Measurements from ENCODE around the gene METTL6.
"Not testable (repeated sequence)": the region's sequence is repeated elsewhere in the genome, so short reads cannot be mapped to it uniquely, and the experiment has no call there.

Gene METTL6

DNA sequence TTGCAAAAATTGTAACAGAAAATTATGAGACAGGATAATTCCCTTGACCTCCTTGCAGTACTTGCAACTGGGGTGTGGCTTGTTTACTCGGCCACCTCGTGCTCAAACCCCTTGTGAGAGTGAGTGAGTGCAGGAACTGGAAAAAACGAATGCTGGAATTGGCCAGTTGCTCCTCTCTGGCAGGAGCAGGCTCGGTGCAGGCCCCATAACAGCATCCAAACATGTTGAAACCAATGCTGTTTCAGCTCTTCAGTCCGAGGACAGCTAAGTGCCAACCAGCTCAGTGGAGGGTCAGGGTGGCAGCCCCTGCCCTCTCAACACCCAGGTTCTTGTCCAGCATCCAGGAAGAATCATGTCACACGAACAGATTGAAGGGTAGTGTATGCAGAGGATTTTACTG, 36.9 kb downstream of the METTL6 start:
- Histone ChIP-seq H4K20me1 (ENCODE audit: control insufficient read depth, insufficient read depth, low read depth, low read length) (no peaks in the 10 kb centered on the region), H3K27me3 (ENCODE audit: control insufficient read depth, low read length) (no peaks in the 10 kb centered on the region)

DNA sequence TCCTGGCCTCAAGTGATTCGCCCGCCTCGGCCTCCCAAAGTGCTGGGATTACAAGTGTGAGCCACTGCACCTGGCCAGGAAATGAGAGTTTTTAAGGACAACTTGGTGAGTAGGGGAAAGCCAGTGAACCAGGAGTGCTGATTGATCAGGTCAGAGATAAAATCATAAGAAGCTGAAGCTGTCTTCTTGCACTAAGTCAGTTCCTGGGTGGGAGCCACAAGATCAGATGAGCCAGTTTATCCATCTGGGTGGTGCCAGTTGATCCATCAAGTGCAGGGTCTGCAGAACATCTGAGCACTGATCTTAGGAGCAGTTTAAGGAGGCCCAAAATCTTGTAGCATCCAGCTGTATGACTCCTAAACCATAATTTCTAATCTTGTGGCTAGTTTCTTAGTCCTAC, 39.0 kb downstream of the METTL6 start:
- H3K9me2 ChIP-seq (replicated peaks; ENCODE audit: control insufficient read depth, low read length); H3K36me3 ChIP-seq (ENCODE audit: control insufficient read depth, low read length); H3K4me3 ChIP-seq (ENCODE audit: low read length); H4K20me1 ChIP-seq (ENCODE audit: control insufficient read depth, insufficient read depth, low read depth, low read length); H3K4me2 ChIP-seq (ENCODE audit: low read length); H3K27me3 ChIP-seq (ENCODE audit: control insufficient read depth, low read length); H3K9me3 ChIP-seq (ENCODE audit: control insufficient read depth, insufficient read depth, low read length); H3K79me2 ChIP-seq (ENCODE audit: control insufficient read depth, low read length); H3K27ac ChIP-seq (ENCODE audit: low read depth, low read length): not testable (repeated sequence)
- Histone ChIP-seq H3F3A (ENCODE audit: control insufficient read depth, insufficient read depth) (peaks cover 25% of the 10 kb centered on the region), H3K4me1 (ENCODE audit: control insufficient read depth, low read length) (peaks cover 79% of the 10 kb centered on the region)

More for the DNA sequence above, 36.9 kb downstream of the METTL6 start:
- no peaks in the 10 kb centered on the region for H3K9me2 ChIP-seq (replicated peaks; ENCODE audit: control insufficient read depth, low read length)
- H3K9me3 ChIP-seq (ENCODE audit: control insufficient read depth, insufficient read depth, low read length), result peaks cover 7% of the 10 kb centered on the region; the same call in 1 of the 2 replicates
- H3K36me3 ChIP-seq (ENCODE audit: control insufficient read depth, low read length), result peaks cover 4% of the 10 kb centered on the region
- H3K27ac ChIP-seq (ENCODE audit: low read depth, low read length), result no peak overlapping the region
- H3K4me1 ChIP-seq (ENCODE audit: control insufficient read depth, low read length), result peaks cover 58% of the 10 kb centered on the region
- H3K79me2 ChIP-seq (ENCODE audit: control insufficient read depth, low read length), result no peaks in the 10 kb centered on the region
- peaks cover 6% of the 10 kb centered on the region; the same call in 1 of the 2 replicates for H3F3A ChIP-seq (ENCODE audit: control insufficient read depth, insufficient read depth)
- H3K4me3 ChIP-seq (ENCODE audit: low read length), result no peak overlapping the region
- TF ChIP-seq EZH2phosphoT487 (IDR thresholded peaks at IDR 0.05; ENCODE audit: borderline replicate concordance, low read length), result no peak
- TF ChIP-seq, protein P1, sequence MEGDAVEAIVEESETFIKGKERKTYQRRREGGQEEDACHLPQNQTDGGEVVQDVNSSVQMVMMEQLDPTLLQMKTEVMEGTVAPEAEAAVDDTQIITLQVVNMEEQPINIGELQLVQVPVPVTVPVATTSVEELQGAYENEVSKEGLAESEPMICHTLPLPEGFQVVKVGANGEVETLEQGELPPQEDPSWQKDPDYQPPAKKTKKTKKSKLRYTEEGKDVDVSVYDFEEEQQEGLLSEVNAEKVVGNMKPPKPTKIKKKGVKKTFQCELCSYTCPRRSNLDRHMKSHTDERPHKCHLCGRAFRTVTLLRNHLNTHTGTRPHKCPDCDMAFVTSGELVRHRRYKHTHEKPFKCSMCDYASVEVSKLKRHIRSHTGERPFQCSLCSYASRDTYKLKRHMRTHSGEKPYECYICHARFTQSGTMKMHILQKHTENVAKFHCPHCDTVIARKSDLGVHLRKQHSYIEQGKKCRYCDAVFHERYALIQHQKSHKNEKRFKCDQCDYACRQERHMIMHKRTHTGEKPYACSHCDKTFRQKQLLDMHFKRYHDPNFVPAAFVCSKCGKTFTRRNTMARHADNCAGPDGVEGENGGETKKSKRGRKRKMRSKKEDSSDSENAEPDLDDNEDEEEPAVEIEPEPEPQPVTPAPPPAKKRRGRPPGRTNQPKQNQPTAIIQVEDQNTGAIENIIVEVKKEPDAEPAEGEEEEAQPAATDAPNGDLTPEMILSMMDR (IDR thresholded peaks at IDR 0.05; ENCODE audit: low read depth, low read length, poor library complexity, severe bottlenecking), result no peak
- H3K4me2 ChIP-seq (ENCODE audit: low read length), result peak overlapping the region; percentile 24

DNA sequence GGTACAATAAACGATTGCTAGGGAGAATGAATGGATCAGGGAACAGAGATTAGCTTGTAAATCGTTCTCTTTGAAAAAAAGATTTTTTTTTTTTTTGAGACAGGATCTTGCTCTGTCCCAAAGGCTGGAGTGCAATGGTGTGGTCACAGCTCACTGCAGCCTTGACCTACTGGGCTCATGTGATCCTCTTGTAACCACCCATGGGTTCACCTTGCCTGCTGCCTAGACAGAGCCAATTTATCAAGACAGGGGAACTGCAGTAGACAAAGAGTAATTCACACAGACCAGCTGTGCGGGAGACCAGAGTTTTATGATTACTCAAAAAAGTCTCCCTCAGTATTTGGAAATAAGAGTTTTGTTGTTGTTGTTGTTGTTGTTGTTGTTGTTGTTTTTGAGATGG, 39.6 kb downstream of the METTL6 start:
- Histone ChIP-seq H3K4me3 (ENCODE audit: low read length) (no peak overlapping the region), H3K9me2 (replicated peaks; ENCODE audit: control insufficient read depth, low read length) (no peaks in the 10 kb centered on the region), H3K27ac (ENCODE audit: low read depth, low read length) (0 out of 2 replicates have a peak overlapping the region, but pooled peaks have one; percentile 5), H3K9me3 (ENCODE audit: control insufficient read depth, insufficient read depth, low read length) (peaks cover 7% of the 10 kb centered on the region; the same call in 1 of the 2 replicates), H3K4me1 (ENCODE audit: control insufficient read depth, low read length) (peaks cover 81% of the 10 kb centered on the region), H3K79me2 (ENCODE audit: control insufficient read depth, low read length) (no peaks in the 10 kb centered on the region), H3F3A (ENCODE audit: control insufficient read depth, insufficient read depth) (peaks cover 25% of the 10 kb centered on the region), H3K36me3 (ENCODE audit: control insufficient read depth, low read length) (peaks cover 4% of the 10 kb centered on the region), H3K27me3 (ENCODE audit: control insufficient read depth, low read length) (no peaks in the 10 kb centered on the region), H3K4me2 (ENCODE audit: low read length) (peak overlapping the region; percentile 5; the same call in 1 of the 2 replicates), H4K20me1 (ENCODE audit: control insufficient read depth, insufficient read depth, low read depth, low read length) (no peaks in the 10 kb centered on the region)
- TF ChIP-seq EZH2phosphoT487 (IDR thresholded peaks at IDR 0.05; ENCODE audit: borderline replicate concordance, low read length), result no peak
- TF ChIP-seq, protein P1 (IDR thresholded peaks at IDR 0.05; ENCODE audit: low read depth, low read length, poor library complexity, severe bottlenecking), result no peak

DNA sequence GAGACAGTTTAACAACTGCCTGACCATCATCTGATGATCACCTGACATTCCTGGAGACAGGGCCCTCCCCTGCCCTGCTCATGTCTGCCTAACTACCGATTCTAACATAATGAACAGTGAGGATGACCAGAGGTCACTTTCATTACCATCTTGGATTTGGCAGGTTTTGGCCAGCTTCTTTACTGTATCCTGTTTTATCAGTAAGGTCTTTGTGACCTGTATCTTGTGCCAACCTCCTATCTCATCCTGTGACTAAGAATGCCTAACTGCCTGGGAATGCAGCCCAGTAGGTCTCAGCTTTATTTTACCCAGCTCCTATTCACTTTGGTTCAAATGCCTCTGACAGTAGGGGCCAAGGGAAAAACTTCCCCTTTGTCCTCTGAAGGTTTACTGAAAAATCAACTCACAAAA, 40.2 kb downstream of the METTL6 start:
- Histone ChIP-seq H3K4me2 (ENCODE audit: low read length) (no peak overlapping the region), H3F3A (ENCODE audit: control insufficient read depth, insufficient read depth) (peaks cover 25% of the 10 kb centered on the region), H3K4me1 (ENCODE audit: control insufficient read depth, low read length) (peaks cover 87% of the 10 kb centered on the region)

DNA sequence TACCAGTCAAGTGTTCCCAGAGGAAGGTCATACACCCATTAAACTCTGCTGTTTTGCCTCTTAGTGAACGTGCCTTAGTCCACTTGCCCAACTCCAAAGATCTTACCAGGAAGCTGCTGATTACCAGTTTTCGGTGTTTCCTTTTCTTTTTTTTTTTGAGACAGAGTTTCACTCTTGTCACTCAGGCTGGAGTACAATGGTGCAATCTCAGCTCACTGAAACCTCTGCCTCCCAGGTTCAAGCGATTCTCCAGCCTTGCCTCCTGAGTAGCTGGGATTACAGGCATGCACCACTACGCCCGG, 40.7 kb downstream of the METTL6 start:
- H3K36me3 ChIP-seq (ENCODE audit: control insufficient read depth, low read length); H3K79me2 ChIP-seq (ENCODE audit: control insufficient read depth, low read length); H4K20me1 ChIP-seq (ENCODE audit: control insufficient read depth, insufficient read depth, low read depth, low read length); H3K27me3 ChIP-seq (ENCODE audit: control insufficient read depth, low read length); H3K9me3 ChIP-seq (ENCODE audit: control insufficient read depth, insufficient read depth, low read length); H3K9me2 ChIP-seq (replicated peaks; ENCODE audit: control insufficient read depth, low read length): not testable (repeated sequence)
- Histone ChIP-seq H3K27ac (ENCODE audit: low read depth, low read length) (peak overlapping the region; percentile 96), H3F3A (ENCODE audit: control insufficient read depth, insufficient read depth) (peaks cover 25% of the 10 kb centered on the region), H3K4me3 (ENCODE audit: low read length) (peak overlapping the region; percentile 61; the same call in 1 of the 2 replicates), H3K4me1 (ENCODE audit: control insufficient read depth, low read length) (peaks cover 93% of the 10 kb centered on the region), H3K4me2 (ENCODE audit: low read length) (peak overlapping the region; percentile 82)

More for the DNA sequence above, 40.2 kb downstream of the METTL6 start:
- Histone ChIP-seq H4K20me1 (ENCODE audit: control insufficient read depth, insufficient read depth, low read depth, low read length) (no peaks in the 10 kb centered on the region), H3K27me3 (ENCODE audit: control insufficient read depth, low read length) (no peaks in the 10 kb centered on the region), H3K9me2 (replicated peaks; ENCODE audit: control insufficient read depth, low read length) (no peaks in the 10 kb centered on the region), H3K9me3 (ENCODE audit: control insufficient read depth, insufficient read depth, low read length) (peaks cover 7% of the 10 kb centered on the region; the same call in 1 of the 2 replicates), H3K36me3 (ENCODE audit: control insufficient read depth, low read length) (peaks cover 4% of the 10 kb centered on the region), H3K4me3 (ENCODE audit: low read length) (no peak overlapping the region), H3K27ac (ENCODE audit: low read depth, low read length) (0 out of 2 replicates have a peak overlapping the region, but pooled peaks have one; percentile 5), H3K79me2 (ENCODE audit: control insufficient read depth, low read length) (no peaks in the 10 kb centered on the region)
- TF ChIP-seq, protein P1 (IDR thresholded peaks at IDR 0.05; ENCODE audit: low read depth, low read length, poor library complexity, severe bottlenecking), result no peak
- no peak for TF ChIP-seq EZH2phosphoT487 (IDR thresholded peaks at IDR 0.05; ENCODE audit: borderline replicate concordance, low read length)
